Rectal smooth muscle tissue (tissue), 1 donor: ENCODE data around the gene MDGA2.

ENCODE experiments used
- H3K27ac ChIP-seq: one replicate; pipeline ENCODE4 v1.7.0; 2013; ENCODE audit warnings: low read depth, low read length, inconsistent platforms
- H3K27me3 ChIP-seq: one replicate; pipeline ENCODE4 v1.7.0; 2013; ENCODE audit warnings: low read length; ENCODE audit not compliant: control insufficient read depth, insufficient read depth
- H3K36me3 ChIP-seq: one replicate; pipeline ENCODE4 v1.7.0; 2013; ENCODE audit warnings: low read length; ENCODE audit not compliant: control insufficient read depth, insufficient read depth
- H3K4me1 ChIP-seq: one replicate; pipeline ENCODE4 v1.7.0; 2013; ENCODE audit warnings: low read length; ENCODE audit not compliant: control insufficient read depth, insufficient read depth
- H3K4me3 ChIP-seq: one replicate; pipeline ENCODE4 v1.7.0; 2013; ENCODE audit warnings: low read length
- H3K9ac ChIP-seq: one replicate; pipeline ENCODE4 v1.7.0; 2013; ENCODE audit warnings: low read length

The MDGA2 gene

DNA sequence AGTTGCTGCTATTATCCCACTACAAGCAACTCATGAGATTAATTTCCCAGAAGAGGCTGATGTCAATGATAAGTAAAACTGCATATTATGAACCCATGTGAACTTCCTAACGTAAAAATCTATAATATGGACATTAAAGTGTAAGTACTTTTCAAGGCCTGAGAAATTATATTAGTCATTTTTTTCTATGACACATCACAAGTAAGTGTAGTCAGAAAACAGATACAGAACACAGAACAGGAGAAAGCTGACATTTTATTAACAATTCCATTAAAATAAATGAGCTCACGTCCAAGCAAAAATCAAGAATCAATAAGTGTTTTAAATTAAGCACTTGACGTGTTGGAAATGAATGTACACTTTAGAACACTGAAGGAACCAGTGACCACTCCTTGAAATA is 155.0 kb downstream of the MDGA2 start:
- Histone ChIP-seq H3K27ac (no peak overlapping the region), H3K4me3 (no peak overlapping the region), H3K4me1 (no peaks in the 10 kb centered on the region), H3K27me3 (no peaks in the 10 kb centered on the region), H3K9ac (no peak overlapping the region), H3K36me3 (no peaks in the 10 kb centered on the region)

DNA sequence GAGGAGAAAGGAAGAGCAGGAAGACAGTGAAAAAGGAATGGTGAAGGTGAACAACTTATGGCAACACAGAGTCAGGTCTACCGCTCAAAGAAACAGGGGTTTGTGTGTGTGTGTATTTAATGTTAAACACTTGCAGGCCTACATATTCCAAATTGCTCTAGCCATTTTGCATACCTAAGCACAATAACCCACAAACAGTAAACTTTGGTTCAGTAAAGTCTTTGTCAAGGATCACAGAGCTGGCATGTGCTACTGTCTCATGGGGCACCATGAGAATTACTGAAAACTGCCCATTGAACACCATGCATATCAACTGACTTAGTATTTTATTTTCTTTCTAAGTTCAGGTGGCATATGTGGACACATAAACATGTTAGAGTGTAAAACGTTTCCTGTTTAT is 163.6 kb downstream of the MDGA2 start:
- H3K27ac ChIP-seq, result no peak overlapping the region
- no peaks in the 10 kb centered on the region for H3K36me3 ChIP-seq
- H3K4me3 ChIP-seq, result no peak overlapping the region

DNA sequence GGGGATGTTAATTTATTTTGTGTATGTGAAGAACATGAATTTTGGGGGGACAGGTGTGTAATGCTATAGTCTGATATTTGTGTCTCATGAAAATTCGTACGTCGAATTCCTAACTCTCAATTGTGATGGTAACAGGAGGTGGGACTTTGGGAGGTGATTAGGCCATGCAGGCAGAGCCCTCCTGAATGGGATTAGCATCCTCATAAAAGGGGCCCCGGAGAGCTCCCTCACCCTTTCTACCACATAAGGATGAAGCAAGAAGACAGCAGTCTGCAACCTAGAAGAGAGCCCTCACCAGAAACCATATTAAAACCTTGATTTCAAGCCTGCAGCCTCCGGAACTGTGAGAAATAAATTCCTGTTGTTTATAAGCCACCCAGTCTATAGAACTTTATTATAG is 165.4 kb downstream of the MDGA2 start:
- H3K4me1 ChIP-seq, result no peaks in the 10 kb centered on the region
- H3K9ac ChIP-seq, result no peak overlapping the region
- H3K27me3 ChIP-seq, result no peaks in the 10 kb centered on the region
- H3K4me3 ChIP-seq, result no peak overlapping the region
- H3K27ac ChIP-seq, result no peak overlapping the region
- no peaks in the 10 kb centered on the region for H3K36me3 ChIP-seq

More for the DNA sequence above, 163.6 kb downstream of the MDGA2 start:
- no peaks in the 10 kb centered on the region for H3K27me3 ChIP-seq
- H3K4me1 ChIP-seq, result no peaks in the 10 kb centered on the region
- no peak overlapping the region for H3K9ac ChIP-seq

DNA sequence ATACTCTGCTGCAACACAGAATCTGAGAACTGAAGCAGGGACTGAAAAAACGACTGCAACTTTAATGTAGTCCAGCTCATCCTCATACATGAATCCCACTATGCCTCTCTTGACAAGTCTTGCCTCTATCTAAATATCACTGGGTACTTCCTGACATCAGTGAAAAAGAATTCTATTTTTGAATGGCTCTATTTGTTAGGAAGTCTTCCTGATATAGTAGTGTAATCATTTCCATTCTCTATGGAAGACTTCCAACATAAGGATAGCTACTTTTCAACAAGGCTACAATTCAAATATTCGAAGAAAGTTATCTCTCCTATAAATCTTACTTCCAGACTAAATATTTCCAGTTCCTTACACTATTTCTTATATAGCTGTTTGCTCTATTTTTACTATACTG is 167.5 kb downstream of the MDGA2 start:
- Histone ChIP-seq H3K27ac (no peak overlapping the region), H3K9ac (no peak overlapping the region), H3K4me3 (no peak overlapping the region), H3K27me3 (no peaks in the 10 kb centered on the region), H3K4me1 (no peaks in the 10 kb centered on the region), H3K36me3 (no peaks in the 10 kb centered on the region)

DNA sequence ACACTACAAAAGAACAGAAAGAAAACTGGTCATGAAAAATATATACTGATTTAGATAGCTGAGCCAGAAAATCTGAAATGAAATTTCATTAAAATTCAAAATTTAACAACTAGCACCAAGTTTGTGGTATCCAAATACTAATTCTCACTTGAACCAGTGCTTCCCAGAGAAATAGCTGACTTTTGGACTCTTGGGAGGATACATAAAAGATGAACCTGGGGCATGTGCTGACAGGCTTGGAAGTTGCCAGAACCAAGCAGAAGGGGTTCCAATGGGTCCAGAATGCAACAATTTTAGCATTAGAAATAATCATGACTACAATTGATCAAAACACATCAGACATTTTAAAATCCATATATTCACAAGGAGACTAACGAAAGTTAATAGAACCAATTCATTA is 175.0 kb downstream of the MDGA2 start:
- Histone ChIP-seq H3K27ac (no peak overlapping the region), H3K36me3 (no peaks in the 10 kb centered on the region), H3K9ac (no peak overlapping the region), H3K27me3 (no peaks in the 10 kb centered on the region), H3K4me3 (no peak overlapping the region), H3K4me1 (no peaks in the 10 kb centered on the region)

DNA sequence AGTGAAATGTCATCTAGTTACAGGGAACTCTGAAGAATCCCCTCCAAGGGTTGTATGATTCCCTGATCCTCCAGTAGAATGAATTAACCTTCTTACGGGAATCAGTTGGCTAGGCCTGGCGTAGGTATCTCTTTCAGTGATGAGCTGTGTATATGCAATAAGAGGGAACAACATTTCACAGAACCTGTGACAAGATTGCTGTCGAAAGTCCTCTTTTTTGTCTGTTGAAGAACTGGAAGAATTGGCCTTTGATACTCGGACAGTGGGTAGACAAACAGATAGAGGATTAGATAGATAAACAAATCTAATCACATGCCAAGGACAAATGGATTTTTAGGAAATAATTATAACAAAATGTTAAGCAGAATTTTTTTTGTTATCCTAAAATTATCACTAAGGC is 184.6 kb downstream of the MDGA2 start:
- no peak overlapping the region for H3K27ac ChIP-seq
- no peak overlapping the region for H3K9ac ChIP-seq
- no peak overlapping the region for H3K4me3 ChIP-seq
- no peaks in the 10 kb centered on the region for H3K4me1 ChIP-seq
- H3K27me3 ChIP-seq, result no peaks in the 10 kb centered on the region
- no peaks in the 10 kb centered on the region for H3K36me3 ChIP-seq

DNA sequence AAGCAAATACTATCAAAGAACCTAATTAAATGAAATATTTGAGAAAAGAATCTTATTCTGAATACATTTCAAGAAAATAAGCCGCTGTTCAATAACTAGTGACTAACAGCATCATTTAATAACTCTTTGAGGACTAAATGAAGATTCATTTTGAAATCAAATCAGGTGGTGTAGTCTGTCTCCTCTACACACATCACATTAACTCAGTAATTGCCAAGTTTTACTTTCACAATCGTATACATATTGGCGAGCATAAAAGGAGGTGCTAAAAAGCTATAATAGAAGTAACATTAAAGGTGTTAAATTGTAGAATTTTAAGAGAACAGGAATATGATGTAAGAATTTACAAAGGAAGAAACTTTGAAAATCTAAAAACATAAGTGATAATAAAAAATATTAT is 185.1 kb downstream of the MDGA2 start:
- H3K9ac ChIP-seq, result no peak overlapping the region
- no peaks in the 10 kb centered on the region for H3K4me1 ChIP-seq
- no peaks in the 10 kb centered on the region for H3K36me3 ChIP-seq
- H3K27me3 ChIP-seq, result no peaks in the 10 kb centered on the region
- H3K27ac ChIP-seq, result no peak overlapping the region
- no peak overlapping the region for H3K4me3 ChIP-seq

DNA sequence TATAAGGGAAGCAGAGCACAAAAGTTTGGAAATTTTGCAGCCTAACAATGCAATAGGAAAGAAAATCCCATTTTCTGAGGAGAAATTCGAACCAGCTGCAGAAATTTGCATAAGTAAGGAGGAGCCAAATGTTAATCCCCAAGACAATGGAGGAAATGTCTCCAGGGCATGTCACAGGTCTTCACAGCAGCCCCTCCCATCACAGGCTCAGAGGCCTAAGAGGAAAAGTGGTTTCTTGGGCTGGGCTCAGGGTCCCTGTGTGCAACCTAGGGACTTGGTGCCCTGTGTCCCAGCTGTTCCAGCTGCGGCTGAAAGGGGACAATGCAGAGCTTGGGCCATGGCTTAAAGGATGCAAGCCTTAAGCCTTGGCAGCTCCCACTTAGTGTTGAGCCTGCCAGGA is 190.0 kb downstream of the MDGA2 start:
- Histone ChIP-seq H3K4me3 (no peak overlapping the region), H3K27ac (no peak overlapping the region), H3K36me3 (no peaks in the 10 kb centered on the region), H3K27me3 (no peaks in the 10 kb centered on the region), H3K9ac (no peak overlapping the region), H3K4me1 (no peaks in the 10 kb centered on the region)

DNA sequence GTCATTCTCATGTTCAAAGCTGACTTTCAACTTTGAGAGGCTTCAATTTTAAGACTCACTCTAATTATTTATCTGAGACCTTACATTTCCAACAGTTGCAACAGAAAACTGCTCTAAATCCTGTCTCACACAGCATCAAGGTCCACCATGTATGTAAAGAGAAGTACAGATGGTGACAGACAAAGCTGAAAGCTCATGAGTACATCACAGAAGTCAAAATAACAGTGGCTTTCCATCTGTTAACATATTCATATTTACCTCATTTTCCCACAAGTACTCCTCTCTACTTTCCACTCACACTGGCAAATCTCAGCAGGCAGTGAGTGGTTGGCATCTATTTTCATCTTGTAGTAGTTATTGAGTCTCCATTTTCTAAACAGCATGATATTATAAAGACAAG is 192.0 kb downstream of the MDGA2 start:
- Histone ChIP-seq H3K27me3 (no peaks in the 10 kb centered on the region), H3K4me3 (no peak overlapping the region), H3K36me3 (no peaks in the 10 kb centered on the region), H3K9ac (no peak overlapping the region), H3K27ac (no peak overlapping the region), H3K4me1 (no peaks in the 10 kb centered on the region)

DNA sequence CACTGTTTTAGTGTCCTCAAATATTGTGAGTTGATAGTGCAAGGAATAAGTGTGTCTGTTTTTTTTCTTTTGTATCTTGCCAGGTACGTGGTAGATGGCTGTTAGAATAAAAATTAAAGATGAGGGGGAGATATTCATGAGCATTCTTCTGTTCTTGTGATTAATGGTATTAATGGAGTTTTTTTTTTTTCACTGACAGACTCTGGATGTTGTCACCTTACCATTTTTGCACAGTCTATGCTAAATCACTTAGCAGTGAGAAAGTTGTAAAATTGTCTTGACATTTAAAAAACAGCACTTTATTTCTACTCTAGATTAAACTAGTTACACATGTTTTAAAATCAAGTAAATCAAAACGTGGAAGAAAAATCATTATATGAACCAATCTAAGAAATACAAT is 204.3 kb downstream of the MDGA2 start:
- no peak overlapping the region for H3K9ac ChIP-seq
- no peak overlapping the region for H3K27ac ChIP-seq
- H3K4me1 ChIP-seq, result no peaks in the 10 kb centered on the region
- H3K4me3 ChIP-seq, result no peak overlapping the region
- H3K27me3 ChIP-seq, result no peaks in the 10 kb centered on the region
- H3K36me3 ChIP-seq, result no peaks in the 10 kb centered on the region

DNA sequence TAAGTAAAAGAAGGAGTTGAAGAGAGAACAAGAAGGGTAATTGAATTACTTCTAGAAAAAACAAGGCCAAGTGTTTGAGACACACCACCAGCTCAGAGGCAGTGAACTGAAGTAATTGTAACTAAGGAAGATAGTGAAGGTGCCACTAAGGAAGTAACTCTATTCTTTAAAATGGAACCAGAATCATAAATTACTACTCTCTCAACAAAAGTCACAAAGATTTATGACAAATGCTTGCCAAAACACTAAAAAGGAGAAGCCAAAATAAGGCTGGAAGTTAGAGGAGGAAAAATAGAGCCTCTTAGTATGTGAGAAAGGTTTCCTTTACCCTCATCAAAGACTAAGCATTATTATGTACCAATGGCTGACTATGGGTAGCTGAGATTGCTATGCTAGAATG is 208.5 kb downstream of the MDGA2 start:
- Histone ChIP-seq H3K36me3 (no peaks in the 10 kb centered on the region), H3K27me3 (no peaks in the 10 kb centered on the region), H3K27ac (no peak overlapping the region), H3K9ac (no peak overlapping the region), H3K4me3 (no peak overlapping the region), H3K4me1 (no peaks in the 10 kb centered on the region)

DNA sequence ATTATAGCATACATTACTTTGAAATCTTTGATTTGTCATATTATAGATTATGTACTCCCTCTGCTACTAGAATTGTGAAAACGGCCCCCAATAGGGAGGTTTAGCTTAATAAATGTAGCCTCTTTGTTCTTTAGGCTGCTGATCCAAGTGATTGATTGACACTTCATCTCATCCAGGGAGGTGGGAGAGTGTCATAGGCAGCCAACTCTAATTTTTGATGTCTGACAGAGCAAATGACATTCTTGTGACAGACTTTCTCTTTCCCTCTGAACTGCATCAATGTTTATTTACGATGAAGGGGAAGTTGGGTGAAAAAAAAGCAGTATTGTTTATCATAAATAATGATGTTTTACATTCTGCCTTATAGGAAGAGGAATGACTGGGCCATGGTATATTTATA is 221.4 kb downstream of the MDGA2 start:
- Histone ChIP-seq H3K4me3 (no peak overlapping the region), H3K27me3 (no peaks in the 10 kb centered on the region), H3K36me3 (no peaks in the 10 kb centered on the region), H3K4me1 (no peaks in the 10 kb centered on the region), H3K27ac (no peak overlapping the region), H3K9ac (no peak overlapping the region)

DNA sequence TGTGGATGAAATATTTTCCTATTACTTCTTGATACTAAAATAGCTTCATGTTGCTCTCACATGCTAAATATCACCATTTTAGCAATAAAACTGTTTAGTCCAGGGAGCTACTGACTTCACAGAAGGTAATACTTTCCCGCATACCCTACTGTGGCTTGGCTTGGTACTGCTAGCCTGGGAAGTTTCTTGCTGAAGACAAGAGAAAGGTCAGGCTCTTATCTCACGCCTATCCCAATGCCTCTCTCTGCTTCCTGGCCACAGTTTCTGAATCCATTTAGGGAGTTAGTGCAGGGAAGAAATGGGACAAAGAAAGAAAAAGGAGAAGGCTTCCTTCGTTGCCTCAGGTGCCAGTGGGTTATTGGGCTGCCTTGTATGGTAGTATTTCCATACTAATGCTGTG is 228.3 kb downstream of the MDGA2 start:
- Histone ChIP-seq H3K27ac (no peak overlapping the region), H3K4me1 (no peaks in the 10 kb centered on the region), H3K4me3 (no peak overlapping the region), H3K36me3 (no peaks in the 10 kb centered on the region), H3K27me3 (no peaks in the 10 kb centered on the region), H3K9ac (no peak overlapping the region)

DNA sequence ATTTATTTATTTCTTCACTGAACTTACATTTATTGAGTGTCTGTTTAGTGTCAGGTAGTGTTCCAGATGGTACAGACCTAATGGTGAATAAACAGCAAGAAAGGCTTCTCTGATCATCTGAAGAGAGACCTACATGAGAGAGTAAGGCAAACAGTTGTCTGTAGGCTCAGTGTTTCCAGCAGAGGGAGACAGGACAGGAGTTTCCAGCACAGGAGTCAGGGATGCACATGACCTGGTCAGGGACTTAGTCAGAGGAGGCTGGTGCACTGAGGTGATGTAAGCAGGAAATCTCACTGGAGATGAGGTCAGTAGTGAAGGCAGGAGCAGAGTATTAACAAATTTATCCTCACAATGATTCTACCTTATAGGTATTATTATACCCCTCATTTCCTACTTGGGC is 233.2 kb downstream of the MDGA2 start:
- Histone ChIP-seq H3K27me3 (no peaks in the 10 kb centered on the region), H3K4me1 (peaks cover 3% of the 10 kb centered on the region), H3K27ac (no peak overlapping the region), H3K4me3 (no peak overlapping the region), H3K36me3 (no peaks in the 10 kb centered on the region), H3K9ac (no peak overlapping the region)
